Right lobe of liver (tissue), 6 donors: ENCODE results near the gene NEK10. TPM values are rescaled to one million over a fixed set of nuclear protein-coding genes. Genes with fewer than 3 reads are reported as not detected.

Experiments used
- ATAC-seq, 4 donors: fragments of 200-7000 bp; cut with Tn5 transposase; one replicate each; pipeline ENCODE4 v1.9.1; 2020; ENCODE audit warnings: mild to moderate bottlenecking in 4 of 4, moderate library complexity in 4 of 4
- DNase-seq, 3 donors: peaks; one replicate each; pipeline ENCODE4 v3.0.0-alpha.2; 2020
- H3K27ac ChIP-seq, 3 donors: fragments of 200-600 bp; one replicate each; pipeline ENCODE4 v1.8.0; 2022
- H3K27me3 ChIP-seq, 2 donors: fragments of 200-600 bp; one replicate each; pipeline ENCODE4 v1.8.0; 2022
- H3K36me3 ChIP-seq, 4 donors: fragments of 200-600 bp; sonication (generic) in 1 of 4; one replicate each; pipeline versions ENCODE4 v1.5.1 to v1.8.0; 2017 to 2022; ENCODE audit warnings: control low read depth in 1 of 4
- H3K4me1 ChIP-seq, 4 donors: fragments of 200-600 bp; sonication (generic) in 1 of 4; one replicate each; pipeline versions ENCODE4 v1.5.1 to v1.8.0; 2017 to 2022; ENCODE audit warnings: control low read depth in 1 of 4
- H3K4me3 ChIP-seq, 3 donors: fragments of 200-600 bp; one replicate each; pipeline ENCODE4 v1.8.0; 2022
- H3K9me3 ChIP-seq, 4 donors: fragments of 200-600 bp; sonication (generic) in 1 of 4; one replicate each; pipeline versions ENCODE4 v1.5.1 to v1.8.0; 2017 to 2022; ENCODE audit warnings: control low read depth in 1 of 4
- POLR2A ChIP-seq: fragments of 450-650 bp; IDR thresholded peaks from one replicate; pipeline ENCODE4 v1.6.1; 2017; ENCODE audit warnings: antibody characterized with exemption, mild to moderate bottlenecking
- WGBS: methylation state at CpG from one replicate; pipeline ENCODE4 v1.1.6; 2018; ENCODE audit warnings: low coverage, low lambda C conversion rate; ENCODE audit not compliant: insufficient coverage; ENCODE audit errors: missing lambda C conversion rate; 5-methylcytosine and 5-hydroxymethylcytosine counted together
- intact Hi-C, 2 donors: fragments of 100-400 bp; cut with DNase I; formaldehyde crosslinking; loops; one replicate each; pipeline versions ENCODE4 v1.11.2 to v1.14.1; 2022
- total RNA-seq, 6 experiments: library from RNA; depleted of rRNA in 2 of 6; stranded (reverse); fragments of >200 nt in 2 of 6; fragmentation: NEBNext Ultra II Directional in 3 of 6; extraction: Animal tissue kit (Norgen Biotek cat#: 25700) in 3 of 6; gene quantifications; one replicate each; pipeline versions ENCODE4 v1.1.0 to v1.2.4, GENCODE V29; 2016 to 2023
- TF ChIP-seq, protein P1 (sequence below), 4 donors: fragments of 200-600 bp in 3 of 4; fragments of 450-650 bp in 1 of 4; IDR thresholded peaks; one replicate each; pipeline versions ENCODE4 v1.5.1 to v1.8.0; 2016 to 2022; ENCODE audit warnings: antibody characterized with exemption in 4 of 4, mild to moderate bottlenecking in 2 of 4
- donor health status: DM: no; HTN: yes; CAD: no.
- donor health status: DM: no; HTN: no; CAD: no.
- donor health status: DM: no; HTN: no; CAD: no.
- donor health status: DM: no; HTN: yes; CAD: no.
- donor health status: DM: no; HTN: yes; CAD: no.

The NEK10 gene
- total RNA-seq, 6 experiments from 2014 or later, result 0.43 to 2.5 (median 0.87) TPM

DNA sequence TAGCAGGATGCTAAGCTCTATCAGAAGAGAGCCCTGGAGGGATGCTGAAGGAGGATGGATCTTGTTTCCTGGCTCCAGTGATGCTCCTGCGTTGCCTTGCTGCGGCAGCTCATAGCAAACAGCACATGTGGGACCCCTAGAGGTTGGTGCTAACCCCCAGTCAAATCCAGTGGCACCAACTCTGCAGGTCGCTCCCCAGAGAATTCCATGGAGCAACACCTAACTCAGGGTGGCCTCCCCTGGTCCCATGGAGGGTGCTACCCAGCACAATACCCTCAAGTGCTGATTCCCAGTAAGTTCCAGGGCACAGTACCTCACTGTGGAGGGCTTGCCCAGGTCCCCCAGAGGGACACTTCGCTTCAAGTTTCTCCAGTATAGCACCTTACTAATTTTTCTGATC is 231.2 kb downstream of the NEK10 start:
- WGBS, result no CpG with 5 or more reads among the region's 4 CpGs
- H3K9me3 ChIP-seq, result no peaks in the 10 kb centered on the region
- ATAC-seq (peak in 1 of 4 donors; percentile 10), DNase-seq (no peak)
- intact Hi-C loops, result no loop called here
- TF ChIP-seq, protein P1, sequence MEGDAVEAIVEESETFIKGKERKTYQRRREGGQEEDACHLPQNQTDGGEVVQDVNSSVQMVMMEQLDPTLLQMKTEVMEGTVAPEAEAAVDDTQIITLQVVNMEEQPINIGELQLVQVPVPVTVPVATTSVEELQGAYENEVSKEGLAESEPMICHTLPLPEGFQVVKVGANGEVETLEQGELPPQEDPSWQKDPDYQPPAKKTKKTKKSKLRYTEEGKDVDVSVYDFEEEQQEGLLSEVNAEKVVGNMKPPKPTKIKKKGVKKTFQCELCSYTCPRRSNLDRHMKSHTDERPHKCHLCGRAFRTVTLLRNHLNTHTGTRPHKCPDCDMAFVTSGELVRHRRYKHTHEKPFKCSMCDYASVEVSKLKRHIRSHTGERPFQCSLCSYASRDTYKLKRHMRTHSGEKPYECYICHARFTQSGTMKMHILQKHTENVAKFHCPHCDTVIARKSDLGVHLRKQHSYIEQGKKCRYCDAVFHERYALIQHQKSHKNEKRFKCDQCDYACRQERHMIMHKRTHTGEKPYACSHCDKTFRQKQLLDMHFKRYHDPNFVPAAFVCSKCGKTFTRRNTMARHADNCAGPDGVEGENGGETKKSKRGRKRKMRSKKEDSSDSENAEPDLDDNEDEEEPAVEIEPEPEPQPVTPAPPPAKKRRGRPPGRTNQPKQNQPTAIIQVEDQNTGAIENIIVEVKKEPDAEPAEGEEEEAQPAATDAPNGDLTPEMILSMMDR (IDR thresholded peaks at IDR 0.05), result no peak
- no peak for TF ChIP-seq POLR2A
- H3K27ac ChIP-seq, result no peak overlapping the region
- H3K27me3 ChIP-seq, result no peaks in the 10 kb centered on the region
- no peaks in the 10 kb centered on the region for H3K36me3 ChIP-seq
- peaks cover 0 to 5% (median 1%) of the 10 kb centered on the region in 4 donors for H3K4me1 ChIP-seq
- H3K4me3 ChIP-seq, result no peak overlapping the region

DNA sequence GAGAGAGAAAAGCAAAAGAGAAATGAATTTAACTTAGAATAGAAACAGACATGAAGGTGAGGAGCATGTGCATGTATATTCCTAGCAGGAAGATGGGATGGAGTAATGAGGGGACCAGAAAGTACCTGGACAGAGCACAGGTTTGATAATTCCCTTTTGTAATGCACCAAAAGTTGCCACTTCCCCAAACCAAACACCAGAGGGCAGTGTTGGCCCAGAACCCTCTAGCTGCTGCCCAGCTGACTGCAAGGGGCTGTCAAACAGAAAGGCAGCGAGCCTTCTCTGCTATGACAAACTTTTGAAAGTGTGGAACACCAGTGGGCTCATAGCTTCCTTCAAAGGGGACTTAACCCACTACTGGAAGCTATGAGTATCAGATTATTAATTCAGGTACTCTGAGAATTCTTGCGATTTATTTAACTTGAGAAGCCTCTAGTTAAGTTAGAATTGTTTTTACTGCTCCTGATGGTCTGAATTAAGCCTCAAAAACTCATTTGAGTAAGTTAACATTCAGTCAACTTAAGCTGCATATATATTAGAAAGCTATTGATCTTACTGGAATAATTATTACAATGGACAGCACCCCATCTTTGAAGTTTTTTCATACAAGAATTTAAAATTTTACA is 234.9 kb downstream of the NEK10 start:
- DNase-seq (peak; percentile 58 to 72 (median 64)), ATAC-seq (peak; percentile 93 to 99 (median 95))
- Histone ChIP-seq H3K4me1 (peaks cover 0 to 5% (median 1%) of the 10 kb centered on the region in 4 donors), H3K4me3 (no peak overlapping the region), H3K27ac (no peak overlapping the region), H3K9me3 (no peaks in the 10 kb centered on the region), H3K27me3 (no peaks in the 10 kb centered on the region), H3K36me3 (no peaks in the 10 kb centered on the region)
- WGBS, result 29% methylated on average over 2 of the region's 2 CpGs
- intact Hi-C loops, result no loop called here
- no peak for TF ChIP-seq POLR2A
- TF ChIP-seq, protein P1 (IDR thresholded peaks at IDR 0.05), result peak; percentile 87 to 92 (median 88)

DNA sequence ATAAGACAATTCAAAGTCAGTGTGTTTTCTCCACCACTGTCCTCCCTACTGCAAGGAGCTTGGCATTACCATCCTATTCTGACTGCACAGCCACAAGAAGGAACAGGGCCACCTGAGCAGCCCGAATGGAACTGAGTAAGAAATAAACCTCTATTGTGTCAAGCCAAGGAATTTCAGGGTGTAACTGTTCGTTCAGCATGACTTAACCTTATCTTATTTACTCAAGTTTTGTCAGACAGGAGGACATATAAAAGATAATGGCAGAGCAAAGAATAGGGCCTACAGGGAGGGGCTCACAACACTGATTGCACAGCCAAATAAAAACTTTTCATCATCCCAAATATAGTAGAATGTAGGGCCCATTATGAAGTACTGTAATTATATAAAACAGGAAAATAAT is 236.1 kb downstream of the NEK10 start:
- no peak for DNase-seq
- H3K4me1 ChIP-seq, result peaks cover 0 to 3% (median under 1%) of the 10 kb centered on the region in 4 donors
- H3K4me3 ChIP-seq, result no peak overlapping the region
- no peak for ATAC-seq
- no peak overlapping the region for H3K27ac ChIP-seq
- no peaks in the 10 kb centered on the region for H3K9me3 ChIP-seq
- intact Hi-C loops, result no loop called here
- 30% methylated on average over 2 of the region's 2 CpGs for WGBS
- no peaks in the 10 kb centered on the region for H3K27me3 ChIP-seq
- TF ChIP-seq, protein P1 (IDR thresholded peaks at IDR 0.05), result no peak
- TF ChIP-seq POLR2A, result no peak
- no peaks in the 10 kb centered on the region for H3K36me3 ChIP-seq

DNA sequence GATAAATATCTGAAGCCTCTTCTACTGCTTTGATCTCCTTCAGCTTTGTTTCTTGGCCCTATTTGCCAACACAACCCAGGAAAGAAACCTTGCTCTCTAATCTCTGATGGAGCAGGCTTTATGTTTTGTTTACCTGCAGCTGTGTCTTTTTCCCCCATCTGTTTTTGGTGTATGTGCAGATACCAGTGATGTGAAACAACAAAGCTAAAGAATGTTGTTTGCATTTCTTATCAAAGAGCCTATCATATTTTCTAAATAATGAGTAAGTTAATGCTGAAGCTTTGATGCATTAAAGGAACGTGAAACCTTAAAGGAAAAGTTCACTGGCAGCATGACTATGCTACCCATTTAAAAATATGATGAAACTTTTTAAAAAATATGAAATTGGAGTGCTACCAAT is 238.4 kb downstream of the NEK10 start:
- intact Hi-C loops, result no loop called here
- Histone ChIP-seq H3K4me1 (peaks cover 0 to 5% (median 1%) of the 10 kb centered on the region in 4 donors), H3K27ac (no peak overlapping the region), H3K9me3 (no peaks in the 10 kb centered on the region), H3K4me3 (no peak overlapping the region), H3K27me3 (no peaks in the 10 kb centered on the region), H3K36me3 (no peaks in the 10 kb centered on the region)
- WGBS, result 60% methylated on average over 1 of the region's 1 CpG
- ATAC-seq, result no peak
- DNase-seq, result no peak
- TF ChIP-seq, protein P1 (IDR thresholded peaks at IDR 0.05), result no peak
- no peak for TF ChIP-seq POLR2A
